Gastrocnemius medialis (tissue), 4 donors: ENCODE results near the gene ARHGAP24.

Experiments
- POLR2A ChIP-seq, 2 donors: fragments of 450-650 bp; IDR thresholded peaks; one replicate each; pipeline ENCODE4 v1.6.1; 2017; ENCODE audit warnings: antibody characterized with exemption in 2 of 2, mild to moderate bottlenecking in 2 of 2, moderate library complexity in 2 of 2
- TF ChIP-seq, protein P1 (sequence below), 5 experiments: fragments of 450-650 bp in 3 of 5; fragments of 200-600 bp in 2 of 5; sonication (generic) in 2 of 5; IDR thresholded peaks in 4 of 5; conservative IDR thresholded peaks in 1 of 5; 1 replicate in 4 of 5; 2 replicates in 1 of 5; pipeline ENCODE4 v1.5.1; 2016 to 2019; ENCODE audit warnings: antibody characterized with exemption in 5 of 5, mild to moderate bottlenecking in 3 of 5, moderate library complexity in 3 of 5

DNA sequence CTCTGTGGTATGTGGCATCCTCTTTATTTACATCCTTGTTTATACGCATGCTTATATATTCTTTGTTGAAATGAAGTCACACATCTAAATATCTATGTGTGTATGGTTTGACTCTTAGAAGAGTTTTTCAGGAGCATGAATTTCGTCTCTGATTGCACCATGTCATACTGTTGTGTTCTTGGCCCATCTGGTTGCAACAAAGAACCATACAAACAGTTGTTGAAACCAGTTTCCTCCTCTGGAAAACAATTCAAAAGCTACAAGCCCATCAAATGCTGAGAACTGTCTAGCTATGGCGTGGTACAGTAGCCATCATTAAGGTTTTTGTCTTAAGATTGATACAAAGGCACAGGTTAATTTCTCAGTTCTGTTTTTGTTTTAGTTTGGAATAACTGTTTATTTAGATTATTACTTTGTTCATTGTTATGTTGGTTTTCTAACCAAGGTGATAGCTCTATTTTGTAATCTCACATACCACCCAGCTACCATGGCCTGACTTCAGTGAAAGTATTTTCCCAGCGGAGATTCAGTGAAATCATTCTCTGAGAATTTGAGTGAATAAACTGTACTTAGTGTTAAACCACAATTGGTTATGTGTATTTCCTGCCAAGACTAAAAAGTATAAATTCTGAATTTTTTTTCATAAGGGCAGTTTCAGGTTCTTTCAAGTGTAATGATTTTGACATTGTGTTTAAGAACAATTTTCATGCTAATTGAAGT lies 91.0 kb downstream of the ARHGAP24 start:
- TF ChIP-seq, protein P1, sequence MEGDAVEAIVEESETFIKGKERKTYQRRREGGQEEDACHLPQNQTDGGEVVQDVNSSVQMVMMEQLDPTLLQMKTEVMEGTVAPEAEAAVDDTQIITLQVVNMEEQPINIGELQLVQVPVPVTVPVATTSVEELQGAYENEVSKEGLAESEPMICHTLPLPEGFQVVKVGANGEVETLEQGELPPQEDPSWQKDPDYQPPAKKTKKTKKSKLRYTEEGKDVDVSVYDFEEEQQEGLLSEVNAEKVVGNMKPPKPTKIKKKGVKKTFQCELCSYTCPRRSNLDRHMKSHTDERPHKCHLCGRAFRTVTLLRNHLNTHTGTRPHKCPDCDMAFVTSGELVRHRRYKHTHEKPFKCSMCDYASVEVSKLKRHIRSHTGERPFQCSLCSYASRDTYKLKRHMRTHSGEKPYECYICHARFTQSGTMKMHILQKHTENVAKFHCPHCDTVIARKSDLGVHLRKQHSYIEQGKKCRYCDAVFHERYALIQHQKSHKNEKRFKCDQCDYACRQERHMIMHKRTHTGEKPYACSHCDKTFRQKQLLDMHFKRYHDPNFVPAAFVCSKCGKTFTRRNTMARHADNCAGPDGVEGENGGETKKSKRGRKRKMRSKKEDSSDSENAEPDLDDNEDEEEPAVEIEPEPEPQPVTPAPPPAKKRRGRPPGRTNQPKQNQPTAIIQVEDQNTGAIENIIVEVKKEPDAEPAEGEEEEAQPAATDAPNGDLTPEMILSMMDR (IDR thresholded peaks at IDR 0.05 in 4 of 5, conservative IDR thresholded peaks at IDR 0.05 in 1 of 5) = no peak
- TF ChIP-seq POLR2A (IDR thresholded peaks at IDR 0.05) = no peak
